GM19452 (cell line): ENCODE measurements around the gene CCNC.
"Not testable (repeated sequence)": the region's sequence is repeated elsewhere in the genome, so short reads cannot be mapped to it uniquely, and the experiment has no call there.

ENCODE experiments used
- ATAC-seq: cut with Tn5 transposase; IDR thresholded peaks from one replicate; pipeline ENCODE4 v1.9.1; 2021; ENCODE audit not compliant: unreplicated experiment

The CCNC gene

GRCh38 chr6:99603421-99604165, 35.1 kb upstream of the CCNC start:
- no peak for ATAC-seq

GRCh38 chr6:99602520-99603420, 34.3 kb upstream of the CCNC start:
- no peak for ATAC-seq

GRCh38 chr6:99594696-99595095, 26.2 kb upstream of the CCNC start:
- ATAC-seq = not testable (repeated sequence)

GRCh38 chr6:99592900-99593299, 24.4 kb upstream of the CCNC start:
- no peak for ATAC-seq

GRCh38 chr6:99591673-99592364, 23.4 kb upstream of the CCNC start:
- ATAC-seq = no peak

GRCh38 chr6:99590728-99591672, 22.5 kb upstream of the CCNC start:
- ATAC-seq = no peak

- no peak for ATAC-seq
Observed at GRCh38 chr6:99589907-99590493, 21.5 kb upstream of the CCNC start.

GRCh38 chr6:99589290-99589672, 20.8 kb upstream of the CCNC start:
- peak; percentile 13 for ATAC-seq

- ATAC-seq = peak; percentile 93
Observed at GRCh38 chr6:99588618-99589289, 20.3 kb upstream of the CCNC start.

- no peak for ATAC-seq
Observed at GRCh38 chr6:99587792-99588191, 19.3 kb upstream of the CCNC start.

- no peak for ATAC-seq
Observed at GRCh38 chr6:99579781-99580180, 11.3 kb upstream of the CCNC start.

GRCh38 chr6:99575544-99576227, 7.2 kb upstream of the CCNC start:
- no peak for ATAC-seq

- no peak for ATAC-seq
Observed at GRCh38 chr6:99573980-99574617, 5.6 kb upstream of the CCNC start.

GRCh38 chr6:99563056-99563723, 5.3 kb downstream of the CCNC start:
- no peak for ATAC-seq

GRCh38 chr6:99560668-99561067, 7.8 kb downstream of the CCNC start:
- no peak for ATAC-seq

GRCh38 chr6:99559057-99559456, 9.4 kb downstream of the CCNC start:
- ATAC-seq = no peak

GRCh38 chr6:99553888-99554287, 14.6 kb downstream of the CCNC start:
- ATAC-seq = no peak
